HG02678 (cell line): Measurements from ENCODE around the gene P2RX5.
A peak's percentile ranks its signal among the peaks of the same experiment; 100 is the strongest.

Source experiments
- ATAC-seq: cut with Tn5 transposase; IDR thresholded peaks from one replicate; pipeline ENCODE4 v1.9.1; 2021; ENCODE audit warnings: mild to moderate bottlenecking, moderate library complexity; ENCODE audit not compliant: unreplicated experiment

The P2RX5 gene

DNA sequence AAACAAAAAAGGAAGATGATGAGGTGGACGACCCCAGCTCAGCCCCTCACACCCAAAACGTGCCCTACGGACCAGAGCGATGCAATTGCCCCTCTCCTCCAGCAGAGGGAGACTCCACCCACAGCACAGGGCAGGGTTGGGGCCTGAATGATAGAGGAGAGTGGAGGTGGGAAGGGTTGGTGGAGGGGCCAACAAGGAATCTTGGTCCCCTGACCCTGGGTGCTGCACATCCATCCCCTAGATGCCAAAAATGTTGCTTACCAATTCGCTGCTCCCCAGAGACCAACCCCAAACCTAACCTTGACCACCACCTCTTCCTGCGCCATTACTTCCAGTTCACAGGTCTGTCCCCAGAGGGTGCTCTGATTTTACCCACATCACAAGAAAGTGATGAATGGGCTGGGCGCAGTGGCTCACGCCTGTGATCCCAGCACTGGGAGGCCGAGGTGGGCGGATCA is 12.9 kb downstream of the P2RX5 start:
- peak; percentile 71 for ATAC-seq

- no peak for ATAC-seq
These were observed 13.9 kb downstream of the P2RX5 start for GRCh38 chr17:3682033-3682432.

DNA sequence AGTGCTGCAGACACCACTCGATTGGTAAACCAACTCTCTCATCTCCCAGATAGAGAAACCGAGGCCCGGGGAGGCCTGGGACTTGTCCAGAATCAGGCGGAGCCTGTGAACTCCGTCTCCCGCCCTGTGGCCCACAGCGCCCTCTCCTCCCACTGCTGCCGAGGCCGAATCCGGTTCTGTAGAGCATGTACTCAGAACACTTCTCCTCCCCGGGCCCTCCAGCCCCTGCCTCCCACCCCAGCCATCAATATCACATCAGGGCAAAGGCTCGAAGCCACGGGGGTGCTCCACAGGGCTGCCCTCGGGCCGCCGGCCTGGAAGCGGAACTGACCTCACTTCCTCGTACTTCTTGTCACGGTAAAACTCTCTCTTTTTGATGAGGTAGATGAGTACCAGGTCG is 14.4 kb downstream of the P2RX5 start:
- ATAC-seq: no peak

DNA sequence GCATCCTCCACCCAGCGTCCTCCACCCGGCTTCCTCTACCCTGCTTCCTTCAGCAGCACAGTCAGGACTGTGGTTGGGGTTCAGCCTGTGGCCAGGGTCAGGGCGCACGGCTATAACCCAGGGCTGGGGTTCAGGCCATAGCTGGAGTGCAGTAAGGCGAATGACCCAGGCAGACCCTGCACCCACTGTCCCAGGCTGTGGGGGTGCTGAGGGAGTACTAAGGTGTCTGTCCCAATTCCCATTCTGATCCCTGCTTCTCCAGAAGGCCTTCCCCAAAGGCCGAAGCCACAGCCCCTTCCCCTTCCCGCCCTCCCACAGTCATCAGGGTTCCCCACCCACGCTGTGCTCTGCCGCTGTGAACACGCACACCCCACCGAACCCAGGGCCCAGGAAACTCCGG is 14.9 kb downstream of the P2RX5 start:
- ATAC-seq: no peak

DNA sequence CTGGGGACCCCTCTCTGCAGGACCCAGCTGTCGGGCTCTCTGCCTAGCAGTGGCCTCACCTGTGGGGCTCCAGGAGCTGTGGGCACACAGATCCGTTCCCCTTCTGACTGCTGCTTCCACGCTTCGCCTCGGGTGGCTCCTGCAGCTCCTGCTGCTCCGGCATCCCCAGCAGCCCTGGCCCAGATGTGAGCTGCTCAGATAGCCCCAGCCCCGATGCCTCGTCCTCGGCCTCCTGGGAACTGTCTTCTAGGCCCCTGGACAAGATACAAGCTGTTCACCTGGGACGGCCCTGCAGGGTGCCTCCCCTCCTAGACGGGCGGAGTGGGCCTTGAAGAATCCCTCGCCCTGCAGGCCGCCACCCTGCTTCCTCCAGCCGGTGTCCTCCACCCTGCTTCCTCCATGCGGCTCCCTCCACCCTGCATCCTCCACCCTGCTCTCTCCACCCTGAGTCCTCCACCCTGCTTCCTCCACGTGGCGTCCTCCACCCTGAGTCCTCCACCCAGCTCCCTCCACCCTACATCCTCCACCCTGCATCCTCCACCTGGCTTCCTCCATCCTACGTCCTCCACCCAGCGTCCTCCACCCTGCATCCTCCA is 16.3 kb downstream of the P2RX5 start:
- no peak for ATAC-seq

- no peak for ATAC-seq
These were observed 17.0 kb downstream of the P2RX5 start for GRCh38 chr17:3678821-3679530.

- ATAC-seq: no peak
These were observed 17.7 kb downstream of the P2RX5 start for GRCh38 chr17:3678095-3678820.

GRCh38 chr17:3675886-3676285 is 20.1 kb downstream of the P2RX5 start:
- ATAC-seq: no peak

DNA sequence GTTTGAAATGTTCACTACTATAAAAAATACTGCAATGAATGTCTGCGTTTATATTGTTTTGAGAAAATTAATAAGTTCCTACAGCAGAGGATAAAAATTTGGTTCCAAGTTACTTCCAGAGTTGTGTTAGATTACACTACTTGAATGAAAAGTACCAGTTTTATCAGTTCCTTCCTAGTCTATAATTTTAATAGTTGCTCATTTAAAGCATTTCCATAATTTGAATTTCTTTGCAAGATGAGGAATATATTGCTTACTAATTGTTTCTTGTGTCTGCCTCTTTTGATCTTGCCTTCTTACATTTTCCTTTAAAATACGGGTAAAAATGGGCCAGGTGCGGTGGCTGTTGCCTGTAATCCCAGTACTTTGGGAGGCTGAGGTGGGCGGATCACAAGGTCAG is 23.4 kb downstream of the P2RX5 start:
- no peak for ATAC-seq

DNA sequence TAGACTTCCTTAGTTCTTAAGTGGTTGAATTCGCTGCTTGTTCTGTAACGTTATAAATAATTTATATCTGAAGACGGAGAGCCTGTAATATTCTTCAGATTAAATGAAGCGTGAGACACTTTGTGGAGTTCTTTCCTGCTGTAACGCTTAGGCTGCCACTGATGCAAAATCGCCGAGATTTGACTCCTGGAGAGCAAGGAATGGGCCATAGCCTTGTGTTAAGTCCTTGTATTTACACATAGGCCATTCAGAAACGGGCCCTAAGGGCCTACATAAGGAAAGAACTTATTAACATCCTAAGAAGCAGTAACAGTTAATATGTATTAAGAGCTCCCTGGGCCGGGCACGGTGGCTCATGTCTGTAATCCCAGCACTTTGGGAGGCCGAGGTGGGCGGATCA is 26.4 kb downstream of the P2RX5 start:
- no peak for ATAC-seq

DNA sequence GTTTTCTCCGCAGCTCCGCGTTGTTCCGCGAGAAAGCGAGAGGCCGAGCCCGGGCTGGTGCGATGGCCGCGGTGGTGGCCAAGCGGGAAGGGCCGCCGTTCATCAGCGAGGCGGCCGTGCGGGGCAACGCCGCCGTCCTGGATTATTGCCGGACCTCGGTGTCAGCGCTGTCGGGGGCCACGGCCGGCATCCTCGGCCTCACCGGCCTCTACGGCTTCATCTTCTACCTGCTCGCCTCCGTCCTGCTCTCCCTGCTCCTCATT is 26.9 kb downstream of the P2RX5 start:
- no peak for ATAC-seq

GRCh38 chr17:3668279-3669084 is 27.5 kb downstream of the P2RX5 start, which contains the start of the genes EMC6 and TAX1BP3:
EMC6 (plus strand) TSS chr17:3668812; CDS start chr17:3669147, 335 bp downstream.
TAX1BP3 (minus strand) TSS chr17:3668578; CDS start chr17:3668526, 52 bp downstream.
- peak; percentile 86 for ATAC-seq

GRCh38 chr17:3667366-3668278 is 28.3 kb downstream of the P2RX5 start:
- ATAC-seq: peak; percentile 1

DNA sequence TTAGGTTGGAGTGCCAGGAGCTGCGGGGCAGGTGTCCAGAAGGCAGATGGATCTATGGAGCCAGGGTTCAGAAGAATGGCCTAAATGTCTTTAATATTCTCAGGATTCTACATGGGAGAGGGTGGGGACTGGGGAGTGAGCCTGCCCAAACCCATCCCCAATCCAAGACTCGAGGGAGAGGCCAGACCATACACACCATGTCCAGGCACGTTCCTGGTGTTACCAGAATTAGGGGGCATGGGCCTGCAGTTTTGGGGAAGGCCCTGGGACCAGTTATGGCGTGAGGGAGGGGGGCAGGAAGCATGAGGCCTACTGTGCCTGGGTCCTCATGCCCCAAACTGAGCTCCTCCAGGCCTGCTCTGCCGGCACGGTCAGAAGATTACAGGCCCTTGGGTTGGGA is 29.4 kb downstream of the P2RX5 start:
- no peak for ATAC-seq

DNA sequence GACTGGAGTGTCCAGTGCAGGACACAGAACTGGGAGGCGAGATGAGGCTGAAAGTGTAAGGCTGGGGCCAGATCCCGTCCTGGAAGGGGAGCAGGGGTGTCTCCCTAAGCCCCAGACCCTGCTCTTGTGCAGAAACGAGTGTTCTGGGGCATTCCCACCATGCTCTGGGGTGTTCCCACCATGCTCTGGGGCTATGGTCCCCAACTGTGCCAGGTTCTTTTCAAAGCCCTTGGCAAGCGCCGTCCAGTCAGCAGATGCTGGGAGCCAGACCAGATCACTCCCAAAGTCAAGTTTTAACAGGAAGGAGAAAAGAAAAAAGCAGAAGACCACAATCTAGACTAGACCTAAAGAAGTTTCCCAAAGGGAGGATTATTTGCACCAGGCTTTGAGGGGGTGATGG is 30.1 kb downstream of the P2RX5 start:
- ATAC-seq: no peak

DNA sequence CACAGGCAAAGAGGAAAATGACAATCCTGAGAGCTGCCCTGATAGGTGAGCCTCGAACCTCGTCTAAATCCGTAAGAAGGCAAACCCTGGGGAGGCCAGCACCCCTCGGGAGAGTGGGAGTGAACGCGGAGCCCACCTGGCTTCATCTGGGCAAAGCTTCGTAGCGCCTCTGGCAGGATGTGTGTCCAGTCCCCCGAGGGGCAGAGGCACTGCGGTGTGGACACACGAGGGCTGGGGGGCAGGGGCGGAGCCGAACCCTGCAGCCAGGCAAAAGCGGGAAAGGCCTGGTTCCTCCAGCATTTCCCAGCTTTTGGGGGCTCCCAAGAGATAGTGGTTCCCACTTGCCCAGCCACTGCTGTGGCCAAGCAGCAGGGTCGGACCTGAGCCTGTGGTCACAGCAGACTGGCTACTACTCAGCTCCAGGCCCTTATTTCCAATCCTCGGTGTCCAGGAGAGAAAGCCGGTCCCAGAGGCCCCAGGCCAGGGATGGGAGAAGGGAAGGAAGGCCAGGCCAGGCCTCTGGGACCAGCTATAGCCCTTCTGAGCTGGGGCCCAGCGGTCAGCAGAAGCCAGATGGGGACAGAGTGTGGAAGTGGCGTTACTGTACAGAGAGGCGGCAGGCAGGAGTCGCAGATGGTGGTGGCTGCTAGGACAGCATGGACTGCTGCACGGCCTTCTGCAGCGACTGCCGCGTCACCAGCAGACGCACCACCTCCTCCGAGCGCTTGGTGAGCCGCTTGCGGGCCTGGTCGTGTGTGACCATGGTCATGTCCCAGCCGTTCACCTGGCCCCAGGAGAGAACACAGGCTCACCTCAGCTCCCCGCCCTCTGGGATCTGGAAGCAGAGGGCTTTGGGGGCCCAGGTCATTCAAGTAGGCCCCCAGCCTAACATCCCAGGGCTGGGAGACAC is 32.6 kb downstream of the P2RX5 start:
- ATAC-seq: no peak

DNA sequence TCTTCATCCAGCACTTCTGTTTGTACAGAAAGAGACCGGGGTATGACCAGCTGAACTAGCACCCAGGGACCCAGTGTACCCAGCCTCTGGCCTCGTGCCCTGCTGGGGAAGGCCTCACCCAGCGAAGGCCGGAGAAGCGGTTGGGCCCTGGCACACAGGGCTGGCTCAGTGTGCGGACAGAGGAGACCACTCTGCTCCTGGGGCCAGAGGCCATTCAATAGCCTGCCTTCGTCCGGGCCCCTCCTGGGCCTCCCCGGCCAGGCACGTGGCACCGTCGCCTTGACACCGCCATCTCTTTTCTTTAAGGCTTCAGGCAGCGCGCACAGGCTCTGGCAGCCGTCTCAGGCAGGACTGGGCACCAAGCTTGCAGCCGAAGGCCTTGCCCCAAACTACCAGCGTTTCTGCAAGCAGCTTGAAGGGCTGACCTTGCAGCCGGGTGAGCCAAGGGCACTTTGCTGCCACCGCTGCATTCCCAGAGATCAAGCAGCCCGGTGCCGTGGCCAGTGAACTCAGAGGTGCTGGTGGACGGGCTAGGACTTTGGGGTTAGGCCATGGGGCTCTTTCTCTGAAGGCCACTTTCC is 35.6 kb downstream of the P2RX5 start:
- no peak for ATAC-seq

GRCh38 chr17:3659541-3660111 is 36.3 kb downstream of the P2RX5 start:
- no peak for ATAC-seq
